Stimulated activated naive B cell treated with anti-CD40 and anti-IgM and Interleukin-4, amounts not matched to agents 10 μg/mL and 1 μg/mL and 100 μg/mL, for 72 hours (primary cell): ENCODE measurements around the gene SPG21.

ENCODE experiments used
- ATAC-seq, 2 donors: fragments of 150-1000 bp; cut with Tn5 transposase; replicated peaks; 2 replicates each; pipeline ENCODE4 v1.10.0; 2021; ENCODE audit warnings: moderate library complexity in 1 of 2
- DNase-seq: peaks from one replicate; pipeline ENCODE4 v3.0.0; 2021
- H3K27ac Mint-ChIP-seq: one replicate; pipeline ENCODE4 v1.8.0; 2022; ENCODE audit warnings: mild to moderate bottlenecking, mixed read lengths
- H3K27me3 Mint-ChIP-seq, 2 donors: one replicate each; pipeline ENCODE4 v1.8.0; 2022; ENCODE audit warnings: mixed read lengths in 2 of 2
- H3K36me3 Mint-ChIP-seq, 2 donors: one replicate each; pipeline ENCODE4 v1.8.0; 2022; ENCODE audit warnings: mixed read lengths in 2 of 2, mild to moderate bottlenecking in 1 of 2
- H3K4me1 Mint-ChIP-seq, 2 donors: one replicate each; pipeline ENCODE4 v1.8.0; 2022; ENCODE audit warnings: mixed read lengths in 2 of 2, mild to moderate bottlenecking in 1 of 2
- H3K4me3 Mint-ChIP-seq, 2 donors: one replicate each; pipeline ENCODE4 v1.8.0; 2022; ENCODE audit warnings: mild to moderate bottlenecking in 2 of 2, mixed read lengths in 2 of 2, moderate library complexity in 1 of 2
- H3K9me3 Mint-ChIP-seq, 2 donors: one replicate each; pipeline ENCODE4 v1.8.0; 2022; ENCODE audit warnings: mixed read lengths in 2 of 2, mild to moderate bottlenecking in 1 of 2

Gene SPG21

DNA sequence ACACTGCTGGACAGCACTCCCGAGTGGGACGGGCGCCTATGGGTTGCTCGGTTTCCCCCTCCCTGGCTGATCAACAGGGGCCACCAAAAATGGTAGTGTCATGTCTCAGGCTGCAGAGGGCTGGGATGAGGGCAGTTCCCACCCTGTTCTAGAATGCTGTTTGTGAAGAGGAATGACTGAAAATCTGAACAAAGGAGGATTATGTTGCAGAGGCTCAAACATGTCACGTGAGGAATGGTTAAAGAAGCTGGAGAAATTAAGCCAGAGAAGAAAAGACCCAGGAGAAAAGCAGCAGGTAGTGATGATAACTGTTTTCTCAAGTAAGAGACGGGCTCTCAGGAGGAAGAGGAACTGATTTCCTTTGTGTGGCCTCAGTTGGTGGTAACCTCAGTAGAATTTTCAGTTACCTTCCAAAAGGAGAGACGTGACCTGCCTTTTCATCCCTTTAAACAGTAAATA, 10.4 kb downstream of the SPG21 start:
- Mint-ChIP-seq H3K4me1 (peaks cover 2 to 11% of the 10 kb centered on the region in 2 donors), H3K27ac (no peak overlapping the region), H3K9me3 (no peaks in the 10 kb centered on the region), H3K27me3 (no peaks in the 10 kb centered on the region), H3K4me3 (no peak overlapping the region), H3K36me3 (peaks cover 18 to 44% of the 10 kb centered on the region in 2 donors)
- ATAC-seq: no peak
- no peak for DNase-seq

DNA sequence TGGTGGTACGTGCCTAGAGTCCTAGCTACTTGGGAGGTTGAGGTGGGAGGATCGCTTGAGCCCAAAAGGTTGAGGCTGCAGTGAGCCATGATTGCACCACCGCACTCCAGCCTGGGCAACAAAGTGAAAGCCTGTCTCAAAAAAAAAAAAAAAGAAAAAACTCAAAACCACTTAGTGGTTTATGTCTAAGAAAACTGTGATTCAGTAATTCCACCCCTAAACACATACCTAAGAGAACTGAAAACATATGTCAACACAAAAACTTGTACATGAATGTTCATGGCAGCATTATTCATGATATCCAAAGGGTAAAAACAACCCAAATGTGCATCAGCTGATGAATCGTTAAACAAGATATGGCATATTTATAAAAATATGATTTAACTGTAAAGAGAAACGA, 14.3 kb downstream of the SPG21 start:
- Mint-ChIP-seq H3K4me1 (no peaks in the 10 kb centered on the region), H3K9me3 (no peaks in the 10 kb centered on the region), H3K27me3 (no peaks in the 10 kb centered on the region), H3K27ac (no peak overlapping the region), H3K4me3 (no peak overlapping the region), H3K36me3 (peaks cover 23 to 41% of the 10 kb centered on the region in 2 donors)
- DNase-seq (no peak), ATAC-seq (no peak)

DNA sequence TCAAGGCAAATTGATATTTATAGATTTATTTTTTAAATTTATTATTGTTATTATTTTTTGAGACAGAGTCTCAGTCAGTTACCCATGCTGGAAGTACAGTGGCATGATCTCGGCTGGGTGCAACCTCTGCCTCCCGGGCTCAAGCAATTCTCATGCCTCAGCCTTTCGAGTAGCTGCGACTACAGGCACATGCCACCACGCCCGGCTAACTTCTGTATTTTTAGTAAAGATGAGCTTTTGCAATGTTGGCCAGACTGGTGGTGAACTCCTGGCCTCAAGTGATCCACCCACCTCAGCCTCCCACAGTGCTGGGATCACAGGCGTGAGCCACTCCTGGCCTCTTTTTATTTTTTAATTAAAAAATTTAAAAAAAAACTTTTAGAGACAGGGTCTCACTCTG, 19.0 kb downstream of the SPG21 start:
- Mint-ChIP-seq H3K9me3 (no peaks in the 10 kb centered on the region), H3K27ac (no peak overlapping the region), H3K36me3 (peaks cover 22 to 36% of the 10 kb centered on the region in 2 donors), H3K4me3 (no peak overlapping the region), H3K4me1 (no peaks in the 10 kb centered on the region), H3K27me3 (no peaks in the 10 kb centered on the region)
- no peak for DNase-seq
- ATAC-seq: no peak

DNA sequence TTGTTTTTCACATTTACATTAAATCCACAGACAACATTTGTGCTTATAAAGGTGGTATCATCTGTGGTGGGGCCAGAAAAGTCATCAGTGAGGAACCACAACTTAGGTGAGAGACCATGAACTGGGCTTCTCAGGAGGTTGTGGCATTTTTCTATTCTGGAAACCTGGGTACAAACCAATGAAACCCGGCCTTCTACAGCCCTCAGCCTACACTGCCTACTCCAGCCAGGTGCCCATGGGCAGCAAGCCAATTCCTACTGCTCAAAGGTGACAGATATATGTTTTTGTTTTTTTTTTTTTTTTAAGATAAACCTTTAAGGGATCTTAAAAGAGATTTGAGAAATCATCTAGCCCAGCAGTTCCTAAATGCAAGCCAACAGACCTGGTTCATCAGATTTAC, 20.3 kb downstream of the SPG21 start:
- no peaks in the 10 kb centered on the region for H3K9me3 Mint-ChIP-seq
- no peaks in the 10 kb centered on the region for H3K4me1 Mint-ChIP-seq
- H3K4me3 Mint-ChIP-seq: no peak overlapping the region
- no peaks in the 10 kb centered on the region for H3K27me3 Mint-ChIP-seq
- H3K36me3 Mint-ChIP-seq: peaks cover 28 to 38% of the 10 kb centered on the region in 2 donors
- H3K27ac Mint-ChIP-seq: no peak overlapping the region
- DNase-seq: no peak
- no peak for ATAC-seq

DNA sequence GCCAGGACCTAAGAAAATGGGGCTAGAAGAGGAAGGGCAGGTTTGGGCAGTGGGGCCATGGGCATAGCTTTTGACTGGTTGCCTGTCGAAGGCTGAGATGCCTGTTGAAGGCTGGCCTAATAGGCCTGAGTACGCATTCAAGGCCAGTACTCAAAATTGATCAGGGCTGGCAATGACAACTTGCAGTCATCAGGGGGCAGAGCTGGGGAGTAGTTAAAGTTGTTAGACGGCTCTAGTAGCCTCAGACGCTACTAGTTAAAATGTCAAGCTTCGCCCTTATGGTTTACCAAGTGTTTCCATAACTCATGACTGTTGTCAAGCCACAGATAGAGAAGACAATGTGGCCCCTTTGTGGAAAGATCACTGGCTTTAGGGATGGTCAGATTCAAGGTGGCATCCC, 28.7 kb downstream of the SPG21 start:
- Mint-ChIP-seq H3K27me3 (no peaks in the 10 kb centered on the region), H3K4me3 (no peak overlapping the region), H3K27ac (no peak overlapping the region), H3K9me3 (no peaks in the 10 kb centered on the region), H3K36me3 (peaks cover 47 to 66% of the 10 kb centered on the region in 2 donors), H3K4me1 (no peaks in the 10 kb centered on the region)
- DNase-seq: no peak
- ATAC-seq: no peak

DNA sequence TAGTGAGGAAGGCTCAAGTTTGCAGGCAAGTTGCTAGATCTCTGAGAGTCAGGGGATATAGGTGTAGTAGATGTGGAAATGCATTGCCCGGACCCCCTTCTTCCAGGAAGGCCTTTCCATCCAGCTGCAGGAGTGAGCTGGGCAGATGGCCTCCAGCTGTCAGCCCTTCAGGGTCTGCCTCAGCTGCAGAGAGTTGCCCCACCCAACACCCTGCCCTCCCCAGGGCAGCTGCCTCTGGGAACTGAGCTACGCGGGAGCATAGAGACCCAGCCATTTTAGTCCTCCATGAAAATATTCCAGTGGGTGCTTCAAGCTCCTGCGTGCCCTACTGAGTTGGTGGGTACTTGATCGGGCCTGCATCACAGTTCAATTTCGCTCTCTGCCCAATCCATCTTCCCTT, 29.6 kb downstream of the SPG21 start:
- no peaks in the 10 kb centered on the region for H3K9me3 Mint-ChIP-seq
- peaks cover 0 to under 1% of the 10 kb centered on the region in 2 donors for H3K4me1 Mint-ChIP-seq
- H3K27me3 Mint-ChIP-seq: no peaks in the 10 kb centered on the region
- peaks cover 44 to 71% of the 10 kb centered on the region in 2 donors for H3K36me3 Mint-ChIP-seq
- ATAC-seq (no peak), DNase-seq (no peak)
- H3K4me3 Mint-ChIP-seq: no peak overlapping the region
- H3K27ac Mint-ChIP-seq: no peak overlapping the region

DNA sequence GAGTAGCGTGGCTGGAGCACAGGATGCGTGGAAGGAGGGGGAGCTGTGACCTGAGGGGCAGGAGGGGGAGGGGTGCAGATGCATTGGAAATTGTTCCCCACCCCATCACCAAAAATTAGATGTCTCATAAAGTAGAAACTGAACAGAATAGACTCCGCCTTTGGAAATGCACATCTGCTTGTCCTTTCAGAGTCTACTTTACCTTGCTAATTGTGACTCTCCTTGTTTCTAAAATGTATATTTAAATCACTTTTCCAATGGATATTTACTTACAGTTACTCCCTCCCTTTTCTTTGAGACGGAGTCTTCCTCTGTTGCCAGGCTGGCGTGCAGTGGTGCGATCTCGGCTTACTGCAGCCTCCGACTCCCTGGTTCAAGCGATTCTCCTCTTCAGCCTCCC, 30.6 kb downstream of the SPG21 start:
- peaks cover 45 to 72% of the 10 kb centered on the region in 2 donors for H3K36me3 Mint-ChIP-seq

DNA sequence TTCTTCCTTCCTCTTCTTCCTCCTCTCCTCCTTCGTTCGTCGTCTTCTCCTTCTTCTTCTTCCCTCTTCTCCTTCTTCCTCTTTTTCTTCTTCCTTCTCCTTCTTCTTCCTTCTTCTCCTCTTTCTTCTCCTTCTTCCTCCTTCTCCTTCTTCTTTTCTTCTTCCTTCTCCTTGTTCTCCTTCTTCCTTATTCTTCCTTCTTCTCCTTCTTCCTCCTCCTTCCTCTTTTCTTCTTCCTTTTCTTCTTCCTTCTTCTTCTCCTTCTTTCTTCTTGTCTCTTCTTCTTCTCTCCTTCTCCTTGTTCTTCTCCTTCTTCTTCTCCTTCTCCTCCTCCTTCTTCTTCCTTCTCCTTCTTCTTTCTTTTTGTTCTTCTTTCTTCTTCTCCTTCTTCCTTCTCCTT, 35.3 kb downstream of the SPG21 start:
- Mint-ChIP-seq H3K36me3 (peaks cover 30 to 72% of the 10 kb centered on the region in 2 donors), H3K4me3 (no peak overlapping the region), H3K27me3 (no peaks in the 10 kb centered on the region), H3K9me3 (peaks cover 35 to 36% of the 10 kb centered on the region in 2 donors), H3K27ac (peak overlapping the region; percentile 83), H3K4me1 (peaks cover 36 to 45% of the 10 kb centered on the region in 2 donors)
- DNase-seq (no peak), ATAC-seq (no peak)

More for the DNA sequence above, 30.6 kb downstream of the SPG21 start:
- Mint-ChIP-seq H3K27ac (no peak overlapping the region), H3K9me3 (peaks cover 9% of the 10 kb centered on the region in 2 donors), H3K4me1 (peaks cover 10 to 11% of the 10 kb centered on the region in 2 donors), H3K4me3 (no peak overlapping the region), H3K27me3 (no peaks in the 10 kb centered on the region)
- no peak for ATAC-seq
- DNase-seq: no peak

DNA sequence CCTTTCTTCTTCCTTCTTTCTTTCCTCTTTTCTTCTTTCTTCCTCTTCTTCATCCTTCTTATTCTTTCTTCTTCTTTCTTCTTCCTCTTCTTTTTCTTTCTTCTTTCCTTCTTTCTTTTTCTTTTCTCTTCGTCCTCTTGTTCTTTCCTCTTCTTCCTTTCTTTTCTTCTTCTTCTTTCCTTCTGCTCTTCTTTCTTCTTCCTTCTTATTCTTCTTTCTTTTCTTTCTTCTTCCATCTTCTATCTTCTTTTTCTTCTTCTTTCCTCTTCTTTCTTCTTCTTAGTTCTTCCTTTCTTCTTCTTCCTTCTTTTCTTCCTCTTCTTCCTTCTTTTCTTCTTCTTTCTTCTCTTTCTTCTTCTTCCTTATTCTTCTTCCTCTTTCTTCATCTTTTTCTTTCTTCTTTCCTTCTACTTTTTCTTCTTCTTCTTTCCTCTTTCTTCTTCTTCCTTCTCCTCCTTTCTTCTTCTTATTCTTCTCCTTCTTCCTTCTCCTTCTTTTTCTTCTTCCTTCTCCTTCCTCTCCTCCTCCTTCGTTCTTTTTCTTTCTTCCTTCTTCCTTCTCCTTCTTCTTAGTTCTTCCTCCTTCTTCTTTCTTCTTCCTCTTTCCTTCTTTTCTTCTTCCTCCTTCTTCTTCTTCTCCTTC, 37.8 kb downstream of the SPG21 start:
- H3K27ac Mint-ChIP-seq: peak overlapping the region; percentile 53
- ATAC-seq: no peak
- peaks cover 20 to 55% of the 10 kb centered on the region in 2 donors for H3K36me3 Mint-ChIP-seq
- H3K9me3 Mint-ChIP-seq: peaks cover 35 to 36% of the 10 kb centered on the region in 2 donors
- no peak overlapping the region for H3K4me3 Mint-ChIP-seq
- H3K4me1 Mint-ChIP-seq: peaks cover 36 to 45% of the 10 kb centered on the region in 2 donors
- no peak for DNase-seq
- H3K27me3 Mint-ChIP-seq: no peaks in the 10 kb centered on the region

DNA sequence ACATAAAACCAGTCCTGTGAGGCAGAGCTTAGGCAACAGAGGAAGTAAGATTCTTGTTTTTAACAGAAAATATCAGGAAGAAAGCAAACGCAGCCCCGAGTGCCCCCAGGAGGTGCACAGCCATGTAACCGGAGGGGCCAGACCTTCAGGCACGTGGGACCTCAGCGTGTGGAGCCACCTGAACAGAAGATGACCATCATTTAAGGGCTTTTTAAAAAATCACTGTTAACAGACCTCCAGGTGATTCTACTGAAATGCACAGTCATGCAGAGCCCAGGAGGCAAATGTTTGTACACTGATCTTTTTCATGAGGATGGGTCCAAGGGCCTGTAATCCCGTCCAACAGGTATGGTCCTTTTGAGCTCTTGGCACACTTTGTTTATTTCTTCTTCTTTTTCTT, 38.8 kb downstream of the SPG21 start:
- DNase-seq: no peak
- peaks cover 19 to 51% of the 10 kb centered on the region in 2 donors for H3K36me3 Mint-ChIP-seq
- ATAC-seq: peak; percentile 45 to 53
- H3K9me3 Mint-ChIP-seq: peaks cover 35 to 36% of the 10 kb centered on the region in 2 donors
- no peaks in the 10 kb centered on the region for H3K27me3 Mint-ChIP-seq
- H3K4me3 Mint-ChIP-seq: no peak overlapping the region
- peaks cover 36 to 45% of the 10 kb centered on the region in 2 donors for H3K4me1 Mint-ChIP-seq
- peak overlapping the region; percentile 83 for H3K27ac Mint-ChIP-seq

DNA sequence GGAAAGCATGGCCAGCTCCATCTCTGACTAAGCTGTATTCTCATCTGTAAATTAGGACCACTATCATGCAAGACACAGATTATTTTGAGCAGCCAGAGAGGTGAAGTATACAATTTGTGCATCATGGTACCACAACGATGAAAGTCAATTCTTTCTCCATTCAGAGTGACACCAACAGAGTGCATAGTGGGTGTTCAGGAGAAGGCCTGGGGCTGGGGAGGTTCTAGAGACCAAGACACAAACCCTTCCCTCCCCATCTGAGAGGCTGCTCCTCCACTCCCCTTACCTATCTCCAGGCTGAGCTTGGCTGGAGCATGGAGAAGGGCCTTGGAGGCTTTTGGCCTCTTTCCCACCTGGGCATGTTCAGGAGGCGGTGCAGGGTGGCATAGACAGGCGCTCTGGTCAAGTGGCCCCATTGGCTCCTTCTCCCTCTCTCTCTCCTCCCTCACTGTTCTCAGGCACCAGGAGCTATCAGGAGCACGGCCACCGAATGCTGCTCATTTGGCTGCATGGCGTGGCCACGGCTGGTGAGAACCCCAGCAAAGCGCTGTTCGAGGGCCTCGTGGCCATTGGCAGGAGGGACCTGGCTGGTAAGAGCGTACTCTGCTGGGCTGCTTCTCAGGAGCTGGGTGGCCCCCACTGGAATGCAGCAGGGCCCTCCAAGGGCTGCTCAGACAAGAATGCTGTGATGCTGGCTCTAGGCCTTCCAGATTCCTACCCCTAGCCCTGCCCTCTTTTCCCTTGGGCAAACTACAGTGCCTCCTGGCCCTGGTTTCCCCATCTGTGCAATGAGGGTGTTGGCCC, 40.1 kb downstream of the SPG21 start:
- DNase-seq (no peak), ATAC-seq (peak in 1 of 2 donors; percentile 33)
- Mint-ChIP-seq H3K36me3 (peaks cover 14 to 42% of the 10 kb centered on the region in 2 donors), H3K27ac (peak overlapping the region; percentile 51), H3K4me1 (peaks cover 31 to 39% of the 10 kb centered on the region in 2 donors), H3K4me3 (no peak overlapping the region), H3K9me3 (peaks cover 31% of the 10 kb centered on the region in 2 donors), H3K27me3 (no peaks in the 10 kb centered on the region)

DNA sequence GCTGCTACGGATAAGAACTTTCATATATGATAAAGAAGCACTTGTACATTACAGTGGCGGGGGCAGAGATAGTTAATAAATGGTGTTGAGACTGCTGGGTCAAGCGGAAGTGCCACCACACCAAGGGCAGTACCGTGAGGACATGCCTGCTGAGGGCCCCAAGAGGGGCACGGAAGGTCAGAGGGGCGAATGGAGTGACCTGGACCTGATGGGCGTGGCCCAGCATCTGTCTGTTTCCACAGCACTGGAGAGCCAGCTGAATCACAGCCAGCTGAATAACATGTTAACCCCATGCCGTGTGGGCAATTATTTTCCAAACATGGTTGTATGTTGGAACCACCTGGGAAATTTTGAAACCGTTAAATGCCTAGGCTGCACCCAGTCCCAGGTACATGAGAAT, 40.8 kb downstream of the SPG21 start:
- H3K36me3 Mint-ChIP-seq: peaks cover 10 to 35% of the 10 kb centered on the region in 2 donors
- H3K4me1 Mint-ChIP-seq: peaks cover 24 to 32% of the 10 kb centered on the region in 2 donors
- H3K27me3 Mint-ChIP-seq: no peaks in the 10 kb centered on the region
- DNase-seq (no peak), ATAC-seq (no peak)
- H3K4me3 Mint-ChIP-seq: no peak overlapping the region
- peak overlapping the region; percentile 51 for H3K27ac Mint-ChIP-seq
- peaks cover 24 to 25% of the 10 kb centered on the region in 2 donors for H3K9me3 Mint-ChIP-seq

DNA sequence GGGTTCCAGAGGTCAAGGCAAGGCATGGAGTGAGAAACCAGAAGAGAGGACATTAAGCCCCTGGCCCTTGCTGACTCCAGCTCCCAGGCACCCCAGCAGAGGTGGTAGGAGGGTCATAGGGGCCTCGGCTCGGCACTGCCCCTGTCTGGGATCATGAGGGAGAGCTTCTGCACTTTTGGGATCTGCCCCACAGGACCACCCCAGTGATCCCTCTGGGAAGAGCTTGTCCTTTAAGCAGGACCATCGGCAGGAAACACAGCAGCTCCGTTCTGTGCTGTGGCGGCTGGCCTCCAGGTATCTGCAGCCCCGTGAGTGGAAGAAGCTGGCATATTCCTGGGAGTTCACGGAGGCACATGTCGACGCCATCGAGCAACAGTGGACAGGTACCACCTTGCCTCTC, 42.5 kb downstream of the SPG21 start:
- H3K27me3 Mint-ChIP-seq: no peaks in the 10 kb centered on the region
- H3K4me1 Mint-ChIP-seq: peaks cover 10 to 15% of the 10 kb centered on the region in 2 donors
- H3K36me3 Mint-ChIP-seq: peaks cover 4 to 20% of the 10 kb centered on the region in 2 donors
- DNase-seq (no peak), ATAC-seq (no peak)
- peaks cover 7 to 8% of the 10 kb centered on the region in 2 donors for H3K9me3 Mint-ChIP-seq
- no peak overlapping the region for H3K27ac Mint-ChIP-seq
- no peak overlapping the region for H3K4me3 Mint-ChIP-seq

DNA sequence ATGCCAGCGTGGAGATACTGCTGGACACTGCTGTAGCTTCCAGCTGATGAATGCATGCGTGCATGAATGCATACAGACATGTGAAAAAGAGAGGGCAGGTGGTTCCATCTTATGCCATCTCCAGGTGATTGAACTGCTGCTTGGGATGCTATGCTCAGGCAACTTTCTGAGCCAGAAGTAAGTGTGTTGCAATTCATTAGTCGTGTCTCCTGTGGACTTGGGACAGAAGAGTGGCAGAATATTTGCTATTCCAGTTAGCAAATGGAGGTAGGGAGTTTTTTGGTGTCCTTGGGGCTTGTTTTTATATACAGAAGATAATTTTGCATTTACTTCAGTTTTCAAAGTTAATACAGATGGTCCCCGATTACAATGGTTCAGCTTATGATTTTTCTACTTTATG, 44.8 kb downstream of the SPG21 start:
- Mint-ChIP-seq H3K27me3 (no peaks in the 10 kb centered on the region), H3K9me3 (no peaks in the 10 kb centered on the region), H3K36me3 (peaks cover 0 to 6% of the 10 kb centered on the region in 2 donors), H3K4me1 (no peaks in the 10 kb centered on the region), H3K27ac (no peak overlapping the region), H3K4me3 (no peak overlapping the region)
- DNase-seq (no peak), ATAC-seq (no peak)
